Measurements from ENCODE around the gene CCL22.

The CCL22 gene

GRCh38 chr16:57318240-57318970 lies 40.2 kb upstream of the CCL22 start:
- no peak overlapping the region for H3K4me2 ChIP-seq (ENCODE audit: low read length)

DNA sequence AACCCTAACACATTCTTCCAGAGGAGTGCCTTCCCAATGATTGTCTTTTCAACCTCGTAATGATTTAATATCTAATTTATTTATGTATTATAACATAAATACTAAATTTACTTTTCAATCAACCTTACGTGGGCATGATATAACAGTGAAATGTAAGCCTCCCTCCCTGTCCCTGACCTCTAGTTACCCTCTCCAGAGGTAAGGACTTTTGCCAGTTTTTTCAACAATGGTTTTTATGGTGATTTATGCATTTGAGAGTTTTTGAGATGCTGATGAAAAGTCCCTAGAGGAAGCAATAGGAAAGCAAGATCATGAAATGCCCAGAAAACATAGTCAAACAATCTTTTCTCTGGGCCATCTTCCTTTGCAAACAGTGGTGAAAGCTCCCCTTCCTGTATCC lies 38.9 kb upstream of the CCL22 start:
- Histone ChIP-seq H3K4me1 (ENCODE audit: insufficient read depth, low read length, severe bottlenecking) (no peaks in the 10 kb centered on the region), H4K20me1 (ENCODE audit: insufficient read depth, low read length) (no peaks in the 10 kb centered on the region), H3K36me3 (ENCODE audit: insufficient read depth, low read length) (no peaks in the 10 kb centered on the region)

More at GRCh38 chr16:57318240-57318970, 40.2 kb upstream of the CCL22 start:
- H3K27me3 ChIP-seq (ENCODE audit: insufficient read depth, low read length): no peaks in the 10 kb centered on the region
- H3K4me3 ChIP-seq (ENCODE audit: low read depth, low read length, poor library complexity, severe bottlenecking): no peak overlapping the region
- no peaks in the 10 kb centered on the region for H3K9me2 ChIP-seq (ENCODE audit: low read depth, low read length)
- no peaks in the 10 kb centered on the region for H3K9me3 ChIP-seq (ENCODE audit: low read length)
- no peak for TF ChIP-seq EZH2 (IDR thresholded peaks at IDR 0.05; ENCODE audit: borderline replicate concordance, low read length)
- no peak for TF ChIP-seq CTCF (IDR thresholded peaks at IDR 0.05; ENCODE audit: low read length)
- no peaks in the 10 kb centered on the region for H3K4me1 ChIP-seq (ENCODE audit: insufficient read depth, low read length, severe bottlenecking)
- no peaks in the 10 kb centered on the region for H3F3A ChIP-seq (ENCODE audit: insufficient read depth, low read length)
- no peaks in the 10 kb centered on the region for H3K36me3 ChIP-seq (ENCODE audit: insufficient read depth, low read length)
- no peaks in the 10 kb centered on the region for H3K79me2 ChIP-seq (ENCODE audit: insufficient read depth, low read length)
- no peaks in the 10 kb centered on the region for H4K20me1 ChIP-seq (ENCODE audit: insufficient read depth, low read length)
- no peak overlapping the region for H2AFZ ChIP-seq (ENCODE audit: low read length)
- H3K27ac ChIP-seq (ENCODE audit: low read depth, low read length, poor library complexity, severe bottlenecking): no peak overlapping the region
- H3K9ac ChIP-seq (ENCODE audit: low read length): no peak overlapping the region

GRCh38 chr16:57324749-57325148 lies 33.8 kb upstream of the CCL22 start:
- TF ChIP-seq EZH2 (IDR thresholded peaks at IDR 0.05; ENCODE audit: borderline replicate concordance, low read length): no peak
- no peak for TF ChIP-seq CTCF (IDR thresholded peaks at IDR 0.05; ENCODE audit: low read length)
- no peak overlapping the region for H3K4me3 ChIP-seq (ENCODE audit: low read depth, low read length, poor library complexity, severe bottlenecking)
- H3K4me1 ChIP-seq (ENCODE audit: insufficient read depth, low read length, severe bottlenecking): no peaks in the 10 kb centered on the region
- no peak overlapping the region for H3K9ac ChIP-seq (ENCODE audit: low read length)
- H3K4me2 ChIP-seq (ENCODE audit: low read length): no peak overlapping the region
- no peaks in the 10 kb centered on the region for H4K20me1 ChIP-seq (ENCODE audit: insufficient read depth, low read length)
- no peaks in the 10 kb centered on the region for H3K79me2 ChIP-seq (ENCODE audit: insufficient read depth, low read length)
- no peak overlapping the region for H3K27ac ChIP-seq (ENCODE audit: low read depth, low read length, poor library complexity, severe bottlenecking)
- H3K9me2 ChIP-seq (ENCODE audit: low read depth, low read length): no peaks in the 10 kb centered on the region
- H3K9me3 ChIP-seq (ENCODE audit: low read length): 0 out of 2 replicates have a peak, but pooled peaks cover 2% of the 10 kb centered on the region
- H3K36me3 ChIP-seq (ENCODE audit: insufficient read depth, low read length): no peaks in the 10 kb centered on the region
- no peaks in the 10 kb centered on the region for H3F3A ChIP-seq (ENCODE audit: insufficient read depth, low read length)
- H3K27me3 ChIP-seq (ENCODE audit: insufficient read depth, low read length): no peaks in the 10 kb centered on the region
- H2AFZ ChIP-seq (ENCODE audit: low read length): no peak overlapping the region

More for the DNA sequence above, 38.9 kb upstream of the CCL22 start:
- TF ChIP-seq CTCF (IDR thresholded peaks at IDR 0.05; ENCODE audit: low read length) (no peak), EZH2 (IDR thresholded peaks at IDR 0.05; ENCODE audit: borderline replicate concordance, low read length) (no peak)
- Histone ChIP-seq H3K9ac (ENCODE audit: low read length) (no peak overlapping the region), H3K27ac (ENCODE audit: low read depth, low read length, poor library complexity, severe bottlenecking) (no peak overlapping the region), H3K79me2 (ENCODE audit: insufficient read depth, low read length) (no peaks in the 10 kb centered on the region), H3K4me2 (ENCODE audit: low read length) (no peak overlapping the region), H3K9me3 (ENCODE audit: low read length) (no peaks in the 10 kb centered on the region), H2AFZ (ENCODE audit: low read length) (no peak overlapping the region), H3K27me3 (ENCODE audit: insufficient read depth, low read length) (no peaks in the 10 kb centered on the region), H3K4me3 (ENCODE audit: low read depth, low read length, poor library complexity, severe bottlenecking) (no peak overlapping the region), H3F3A (ENCODE audit: insufficient read depth, low read length) (no peaks in the 10 kb centered on the region), H3K9me2 (ENCODE audit: low read depth, low read length) (no peaks in the 10 kb centered on the region)

All from OCI-LY1 (cell line).